Measurements from ENCODE around the gene ITGB3.
"Not testable (repeated sequence)": the region's sequence is repeated elsewhere in the genome, so short reads cannot be mapped to it uniquely, and the experiment has no call there.

The ITGB3 gene

DNA sequence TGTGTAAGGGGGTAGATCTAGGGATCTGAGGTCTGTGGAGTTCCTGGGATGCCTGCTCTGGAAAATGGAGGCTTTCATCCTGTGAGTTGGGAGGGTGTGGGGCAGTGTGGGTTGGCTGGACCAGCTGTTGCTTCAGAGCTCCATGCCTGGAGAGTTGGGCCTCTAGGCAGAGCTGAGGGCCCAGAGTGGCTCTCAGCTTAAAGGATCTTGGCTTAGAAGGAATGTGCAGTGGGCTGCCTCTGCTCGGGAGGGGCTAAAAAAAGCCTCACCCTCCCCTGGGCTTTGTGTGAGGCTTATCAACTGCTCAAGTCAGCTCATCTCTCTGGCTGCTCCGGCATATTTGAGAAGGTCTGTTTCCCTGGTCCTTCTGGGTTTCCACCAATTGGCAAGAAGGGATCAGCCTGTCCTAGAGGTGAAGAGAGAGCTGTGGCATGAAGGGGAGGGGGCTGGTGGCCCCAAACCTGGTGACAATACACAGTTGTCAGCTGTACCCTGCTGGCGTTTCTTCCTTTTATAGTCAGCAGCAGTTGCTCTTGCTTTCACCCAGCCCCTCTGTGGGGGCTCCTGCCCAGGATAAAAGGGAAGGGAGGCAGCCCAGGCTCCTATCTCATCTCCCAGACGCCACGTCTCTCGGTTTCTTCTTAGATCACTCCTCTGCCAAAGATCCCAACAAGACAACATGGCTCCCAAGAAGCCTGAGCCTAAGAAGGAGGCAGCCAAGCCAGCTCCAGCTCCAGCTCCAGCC is 44.7 kb upstream of the ITGB3 start, which contains the start of gene MYL4:
TSS of gene MYL4 (plus strand) at position 605 of the 745 bp plus-strand sequence. CDS start at position 680, 75 bp downstream.
- no peak within 1 kb of the TSS for H3K4me3 ChIP-seq (replicated peaks; ENCODE audit: low read depth, low read length)
- DNase-seq (ENCODE audit: extremely low read depth, low read depth) = no peak
- TF ChIP-seq, protein P1, sequence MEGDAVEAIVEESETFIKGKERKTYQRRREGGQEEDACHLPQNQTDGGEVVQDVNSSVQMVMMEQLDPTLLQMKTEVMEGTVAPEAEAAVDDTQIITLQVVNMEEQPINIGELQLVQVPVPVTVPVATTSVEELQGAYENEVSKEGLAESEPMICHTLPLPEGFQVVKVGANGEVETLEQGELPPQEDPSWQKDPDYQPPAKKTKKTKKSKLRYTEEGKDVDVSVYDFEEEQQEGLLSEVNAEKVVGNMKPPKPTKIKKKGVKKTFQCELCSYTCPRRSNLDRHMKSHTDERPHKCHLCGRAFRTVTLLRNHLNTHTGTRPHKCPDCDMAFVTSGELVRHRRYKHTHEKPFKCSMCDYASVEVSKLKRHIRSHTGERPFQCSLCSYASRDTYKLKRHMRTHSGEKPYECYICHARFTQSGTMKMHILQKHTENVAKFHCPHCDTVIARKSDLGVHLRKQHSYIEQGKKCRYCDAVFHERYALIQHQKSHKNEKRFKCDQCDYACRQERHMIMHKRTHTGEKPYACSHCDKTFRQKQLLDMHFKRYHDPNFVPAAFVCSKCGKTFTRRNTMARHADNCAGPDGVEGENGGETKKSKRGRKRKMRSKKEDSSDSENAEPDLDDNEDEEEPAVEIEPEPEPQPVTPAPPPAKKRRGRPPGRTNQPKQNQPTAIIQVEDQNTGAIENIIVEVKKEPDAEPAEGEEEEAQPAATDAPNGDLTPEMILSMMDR (IDR thresholded peaks at IDR 0.05; ENCODE audit: low read depth, low read length, missing control alignments) = no peak

DNA sequence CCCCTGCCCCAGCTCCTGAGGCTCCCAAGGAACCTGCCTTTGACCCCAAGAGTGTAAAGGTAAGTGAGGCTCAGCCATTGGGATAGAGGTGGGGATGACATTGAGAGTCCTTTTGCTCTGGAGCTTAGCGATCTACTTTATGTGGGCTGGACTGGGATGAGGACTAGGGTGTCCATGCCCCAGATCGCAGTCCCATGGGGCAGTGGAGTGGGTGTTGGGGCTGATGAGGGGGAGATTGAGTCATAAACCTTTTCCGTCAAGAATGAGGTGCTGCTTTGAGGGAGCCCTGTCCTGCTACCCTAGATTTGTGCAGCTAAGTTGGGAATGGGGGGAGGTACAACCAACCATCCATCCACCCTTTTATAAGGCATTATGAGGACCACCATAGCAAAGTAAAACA is 44.1 kb upstream of the ITGB3 start:
- DNase-seq (ENCODE audit: extremely low read depth, low read depth) = no peak
- H3K4me3 ChIP-seq (replicated peaks; ENCODE audit: low read depth, low read length) = no peak overlapping the region
- TF ChIP-seq, protein P1 (IDR thresholded peaks at IDR 0.05; ENCODE audit: low read depth, low read length, missing control alignments) = no peak

DNA sequence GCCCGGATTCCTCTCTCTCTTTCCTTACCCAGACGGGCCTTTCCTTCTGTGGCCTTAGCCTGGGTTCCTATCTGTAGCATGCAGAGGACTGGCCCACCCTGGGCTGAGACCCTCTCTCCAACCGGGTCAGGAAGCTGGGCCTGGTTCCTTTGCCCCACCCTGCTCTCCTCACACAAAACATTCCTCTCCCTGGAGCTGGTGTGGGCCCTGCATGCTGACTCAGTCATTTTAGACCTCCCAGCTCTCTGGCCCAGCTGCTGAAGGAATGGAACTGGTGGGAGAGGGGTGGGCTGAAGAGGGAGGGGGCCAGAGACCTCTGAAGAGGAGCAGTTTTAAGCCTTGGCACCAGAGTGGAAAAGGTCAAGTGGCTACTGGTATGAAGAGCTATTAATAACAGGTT is 43.5 kb upstream of the ITGB3 start:
- DNase-seq (ENCODE audit: extremely low read depth, low read depth) = no peak
- no peak overlapping the region for H3K4me3 ChIP-seq (replicated peaks; ENCODE audit: low read depth, low read length)
- TF ChIP-seq, protein P1 (IDR thresholded peaks at IDR 0.05; ENCODE audit: low read depth, low read length, missing control alignments) = no peak

DNA sequence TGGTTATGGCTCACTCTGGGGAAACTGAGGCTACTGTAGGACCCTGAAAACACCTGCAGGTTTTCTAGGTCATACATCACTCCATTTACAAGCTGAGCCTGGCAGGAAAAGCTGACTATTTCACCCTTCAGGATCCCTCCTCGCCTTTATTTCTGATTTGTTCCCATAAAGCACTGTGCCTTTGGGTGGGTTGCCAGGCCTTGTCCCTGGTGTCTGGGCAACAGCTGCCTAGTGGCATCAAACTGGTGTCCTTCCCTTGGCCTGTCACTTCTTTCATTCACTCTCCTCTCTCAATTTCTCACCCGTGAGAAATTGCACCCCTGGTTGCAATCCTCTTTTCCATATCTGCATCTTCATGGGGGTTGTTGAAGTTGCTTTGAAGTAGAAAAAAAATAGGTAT is 42.8 kb upstream of the ITGB3 start:
- DNase-seq (ENCODE audit: extremely low read depth, low read depth) = no peak
- H3K4me3 ChIP-seq (replicated peaks; ENCODE audit: low read depth, low read length) = no peak overlapping the region
- TF ChIP-seq, protein P1 (IDR thresholded peaks at IDR 0.05; ENCODE audit: low read depth, low read length, missing control alignments) = no peak

DNA sequence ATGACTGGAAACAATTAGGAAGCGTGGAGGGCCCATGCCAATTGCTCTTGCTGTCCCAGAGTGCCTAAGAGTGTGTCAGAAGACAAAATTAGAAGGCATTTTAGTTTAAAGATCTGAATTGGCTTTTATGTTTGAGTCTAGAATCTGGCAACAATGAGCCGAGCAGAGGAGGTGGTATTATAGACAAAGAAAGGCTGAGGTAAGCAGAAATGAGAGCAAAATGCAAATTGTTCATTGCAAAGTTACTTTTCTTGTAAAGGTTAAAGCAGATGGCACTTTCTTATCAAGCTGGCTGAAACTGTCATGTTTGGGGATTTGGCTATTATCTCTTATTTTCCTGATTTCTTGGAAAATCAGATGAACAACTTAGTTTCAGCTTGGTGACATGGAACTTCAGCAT is 41.2 kb upstream of the ITGB3 start:
- TF ChIP-seq, protein P1 (IDR thresholded peaks at IDR 0.05; ENCODE audit: low read depth, low read length, missing control alignments) = no peak
- no peak overlapping the region for H3K4me3 ChIP-seq (replicated peaks; ENCODE audit: low read depth, low read length)
- no peak for DNase-seq (ENCODE audit: extremely low read depth, low read depth)

DNA sequence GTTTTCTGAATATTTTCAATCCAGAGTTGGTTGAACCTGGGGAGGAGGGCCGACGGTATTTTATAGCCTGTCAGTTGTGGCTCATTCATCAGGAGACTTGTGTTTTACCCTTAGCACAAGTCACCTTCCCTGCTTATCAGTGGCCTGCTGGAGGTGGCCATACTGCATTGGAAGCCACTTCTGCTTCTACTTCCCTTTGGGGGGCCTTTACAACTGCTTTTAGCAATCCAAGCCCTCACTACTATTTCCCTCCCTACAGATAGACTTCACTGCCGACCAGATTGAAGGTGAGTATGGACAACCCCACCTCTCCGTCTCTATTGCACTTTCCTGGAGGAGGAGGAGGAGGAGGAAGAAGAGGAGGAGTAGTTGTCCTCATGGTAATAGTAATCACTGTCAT is 40.1 kb upstream of the ITGB3 start:
- no peak for DNase-seq (ENCODE audit: extremely low read depth, low read depth)
- TF ChIP-seq, protein P1 (IDR thresholded peaks at IDR 0.05; ENCODE audit: low read depth, low read length, missing control alignments) = no peak
- no peak overlapping the region for H3K4me3 ChIP-seq (replicated peaks; ENCODE audit: low read depth, low read length)

DNA sequence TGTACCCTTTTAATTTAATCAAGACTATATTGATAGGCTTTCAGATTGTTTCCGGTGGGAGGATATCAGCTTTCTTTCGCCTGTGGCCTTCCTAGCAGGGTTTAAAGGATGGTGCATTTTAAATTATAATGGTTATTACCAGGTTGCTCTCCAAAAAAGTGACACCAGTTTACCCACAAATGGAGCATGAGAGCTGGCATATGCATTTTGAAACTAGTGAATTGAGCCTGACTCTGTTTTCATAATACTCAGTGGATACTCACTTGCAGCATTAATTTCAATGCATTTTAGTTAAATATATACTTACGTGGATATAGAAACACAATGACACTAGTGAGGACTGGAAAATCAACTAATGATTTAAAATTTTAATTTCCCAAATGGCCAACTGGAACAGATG is 38.7 kb upstream of the ITGB3 start:
- no peak overlapping the region for H3K4me3 ChIP-seq (replicated peaks; ENCODE audit: low read depth, low read length)
- no peak for DNase-seq (ENCODE audit: extremely low read depth, low read depth)
- TF ChIP-seq, protein P1 (IDR thresholded peaks at IDR 0.05; ENCODE audit: low read depth, low read length, missing control alignments) = no peak

DNA sequence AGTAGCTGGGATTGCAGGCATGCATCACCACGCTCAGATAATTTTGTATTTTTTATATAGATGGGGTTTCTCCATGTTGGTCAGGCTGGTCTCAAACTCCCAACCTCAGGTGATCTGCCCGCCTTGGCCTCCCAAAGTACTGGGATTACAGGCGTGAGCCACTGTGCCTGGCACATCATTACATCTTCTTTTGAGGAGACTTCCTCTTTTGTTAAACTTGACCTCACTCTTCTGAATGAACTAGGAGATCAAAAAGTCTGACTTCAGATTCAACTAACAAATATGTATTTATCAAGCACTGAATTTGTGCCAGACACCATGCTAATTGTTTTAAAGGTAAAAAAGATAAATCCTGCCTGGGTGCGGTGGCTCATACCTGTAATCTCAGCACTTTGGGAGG is 36.8 kb upstream of the ITGB3 start:
- H3K4me3 ChIP-seq (replicated peaks; ENCODE audit: low read depth, low read length); DNase-seq (ENCODE audit: extremely low read depth, low read depth): not testable (repeated sequence)

DNA sequence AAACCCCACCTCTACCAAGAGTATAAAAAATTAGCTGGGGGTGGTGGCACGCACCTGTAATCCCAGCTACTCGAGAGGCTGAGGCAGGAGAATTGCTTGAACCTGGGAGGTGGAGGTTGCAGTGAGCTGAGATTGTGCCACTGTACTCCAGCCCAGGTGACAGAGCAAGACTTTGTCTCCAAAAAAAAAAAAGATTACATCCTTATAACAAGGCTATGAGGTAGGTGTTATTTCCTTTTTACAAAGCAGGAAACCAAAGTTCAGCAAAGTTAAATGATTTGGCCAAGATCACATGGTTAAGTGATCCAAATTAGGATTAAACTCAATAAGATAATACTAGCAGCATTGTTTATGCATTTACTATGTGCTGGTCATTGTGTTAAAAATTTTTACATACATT is 36.3 kb upstream of the ITGB3 start:
- H3K4me3 ChIP-seq (replicated peaks; ENCODE audit: low read depth, low read length); DNase-seq (ENCODE audit: extremely low read depth, low read depth): not testable (repeated sequence)

Measured in HFF-Myc (cell line).